ENCODE data around the gene ANKMY1. TPM values are rescaled to one million over a fixed set of nuclear protein-coding genes. Genes with fewer than 3 reads are reported as not detected.

The ANKMY1 gene
- total and polyA plus RNA-seq, 2 of the 8 experiments (the other 6 are each of a cell fraction or from before 2014, with no cell fraction given), result 4.5 to 4.8 TPM

- TF ChIP-seq JUND (IDR thresholded peaks at IDR 0.05; ENCODE audit: low read length) (no peak), BACH1 (IDR thresholded peaks at IDR 0.05; ENCODE audit: low read length) (no peak), CTBP2 (IDR thresholded peaks at IDR 0.05; ENCODE audit: borderline replicate concordance, insufficient read depth, insufficient read length, low read length) (no peak), SP1 (IDR thresholded peaks at IDR 0.05; ENCODE audit: low read depth, low read length) (no peak), NANOG (IDR thresholded peaks at IDR 0.05; ENCODE audit: insufficient read depth, low read depth, low read length, poor library complexity, severe bottlenecking) (no peak), RFX5 (IDR thresholded peaks at IDR 0.05; ENCODE audit: borderline replicate concordance, low read depth, low read length) (no peak), CEBPB (IDR thresholded peaks at IDR 0.05; ENCODE audit: low read depth, low read length) (no peak)
Observed at GRCh38 chr2:240604291-240604938, 46.6 kb upstream of the ANKMY1 start (continued).
